ENCODE data around the gene STON1.

The STON1 gene

DNA sequence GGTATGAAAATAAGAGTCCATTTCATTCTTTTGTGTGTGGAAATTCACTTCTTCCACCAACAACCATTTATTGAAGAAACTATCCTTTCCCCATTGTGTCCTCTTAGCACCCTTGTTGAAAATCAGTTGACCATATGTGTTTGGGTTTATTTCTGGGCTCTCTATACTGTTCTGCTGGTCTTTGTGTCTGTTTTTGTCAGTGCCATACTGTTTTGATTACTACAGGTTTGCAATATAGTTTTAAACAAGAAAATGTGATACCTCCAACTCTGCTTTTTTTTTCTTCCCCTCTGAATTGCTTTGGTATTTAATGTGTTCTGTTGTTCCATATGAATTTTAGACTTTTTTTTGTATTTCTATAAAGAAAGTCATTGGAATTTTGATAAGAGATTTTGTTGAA, 96.1 kb downstream of the STON1 start:
- no peak for DNase-seq

DNA sequence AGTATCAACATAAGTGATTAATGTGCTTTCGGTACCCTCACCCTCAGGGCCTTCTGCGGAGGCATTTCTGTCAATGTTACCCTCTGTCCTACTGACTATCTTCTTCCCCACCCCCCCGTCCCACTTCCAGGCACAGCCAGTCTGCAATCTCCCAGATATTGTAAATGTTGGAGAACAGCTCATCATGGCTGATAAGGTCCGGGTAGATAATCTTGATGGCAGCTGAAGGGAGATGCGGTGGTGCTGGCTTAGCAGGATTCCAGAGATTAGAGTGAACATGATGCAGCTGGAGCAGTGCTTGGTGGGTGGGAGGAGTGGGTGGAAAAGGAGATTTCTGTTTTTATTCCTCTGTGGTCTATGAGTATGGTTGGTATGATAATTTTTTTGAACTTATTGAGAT, 103.2 kb downstream of the STON1 start:
- no peak for DNase-seq

DNA sequence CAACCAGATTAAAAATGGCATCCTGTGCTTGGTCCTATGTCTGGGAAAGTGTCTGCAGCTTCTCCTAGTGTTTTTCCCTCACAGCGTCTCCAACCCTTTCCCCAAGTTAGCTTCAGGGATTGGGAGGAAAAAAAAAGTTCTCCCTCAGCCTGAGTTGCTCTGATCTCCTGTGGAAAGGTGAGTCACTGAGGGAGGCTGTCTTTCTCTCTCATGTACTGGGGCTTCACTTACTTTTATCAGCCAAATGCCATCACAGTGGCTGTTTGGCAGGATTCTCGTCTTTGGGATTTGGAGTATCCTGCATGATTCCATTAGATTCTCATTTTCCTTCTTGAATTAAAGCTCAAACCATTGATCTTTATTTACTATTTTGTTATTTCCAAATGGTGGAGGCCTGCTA, 105.8 kb downstream of the STON1 start:
- DNase-seq, result no peak

DNA sequence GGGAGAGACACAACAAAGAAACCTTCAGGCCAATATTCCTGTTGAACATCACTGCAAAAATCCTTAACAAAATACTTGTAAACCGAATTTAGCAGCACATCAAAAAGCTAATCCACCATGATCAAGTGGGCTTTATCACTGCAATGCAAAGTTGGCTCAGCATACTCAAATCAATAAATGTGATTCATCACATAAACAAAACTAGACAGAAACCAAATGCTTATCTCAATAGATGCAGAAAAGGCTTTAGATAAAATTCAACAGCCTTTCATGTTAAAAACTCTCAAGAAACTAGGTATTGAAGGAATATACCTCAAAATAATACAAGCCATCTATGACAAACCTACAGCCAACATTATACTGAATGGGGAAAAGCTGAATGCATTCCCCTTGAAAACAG, 108.3 kb downstream of the STON1 start:
- no peak for DNase-seq

Data from activated T-cell treated with anti-CD3 and anti-CD28 coated beads, Interleukin-2, amount 50 U/mL, for 1 hour (primary cell).